ENCODE results near the gene MAP1LC3A.

Gene MAP1LC3A

DNA sequence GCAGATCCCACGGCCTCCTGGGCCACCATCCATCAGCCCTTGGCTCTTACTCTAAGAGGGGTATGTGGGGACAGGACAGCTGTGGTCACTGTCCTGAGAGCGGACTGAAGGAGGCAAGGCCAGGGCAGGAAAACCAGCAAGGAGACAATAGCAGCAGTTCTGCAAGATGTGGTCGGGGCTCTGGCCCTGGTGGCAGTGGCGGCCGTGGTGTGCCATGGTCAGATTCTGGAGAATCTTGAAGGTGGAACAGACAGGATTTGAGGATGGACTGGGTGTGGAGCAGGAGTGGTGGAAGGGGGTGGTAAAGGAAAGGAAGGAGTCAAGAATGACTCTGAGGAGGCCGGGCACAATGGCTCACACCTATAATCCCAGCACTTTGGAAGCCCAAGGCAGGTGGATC lies 5.9 kb upstream of the MAP1LC3A start:
- no peak for DNase-seq

- DNase-seq: no peak
These were observed 5.1 kb upstream of the MAP1LC3A start for GRCh38 chr20:34553366-34553867.

GRCh38 chr20:34557936-34558319 lies 590 bp upstream of the MAP1LC3A start:
- no peak for DNase-seq

DNA sequence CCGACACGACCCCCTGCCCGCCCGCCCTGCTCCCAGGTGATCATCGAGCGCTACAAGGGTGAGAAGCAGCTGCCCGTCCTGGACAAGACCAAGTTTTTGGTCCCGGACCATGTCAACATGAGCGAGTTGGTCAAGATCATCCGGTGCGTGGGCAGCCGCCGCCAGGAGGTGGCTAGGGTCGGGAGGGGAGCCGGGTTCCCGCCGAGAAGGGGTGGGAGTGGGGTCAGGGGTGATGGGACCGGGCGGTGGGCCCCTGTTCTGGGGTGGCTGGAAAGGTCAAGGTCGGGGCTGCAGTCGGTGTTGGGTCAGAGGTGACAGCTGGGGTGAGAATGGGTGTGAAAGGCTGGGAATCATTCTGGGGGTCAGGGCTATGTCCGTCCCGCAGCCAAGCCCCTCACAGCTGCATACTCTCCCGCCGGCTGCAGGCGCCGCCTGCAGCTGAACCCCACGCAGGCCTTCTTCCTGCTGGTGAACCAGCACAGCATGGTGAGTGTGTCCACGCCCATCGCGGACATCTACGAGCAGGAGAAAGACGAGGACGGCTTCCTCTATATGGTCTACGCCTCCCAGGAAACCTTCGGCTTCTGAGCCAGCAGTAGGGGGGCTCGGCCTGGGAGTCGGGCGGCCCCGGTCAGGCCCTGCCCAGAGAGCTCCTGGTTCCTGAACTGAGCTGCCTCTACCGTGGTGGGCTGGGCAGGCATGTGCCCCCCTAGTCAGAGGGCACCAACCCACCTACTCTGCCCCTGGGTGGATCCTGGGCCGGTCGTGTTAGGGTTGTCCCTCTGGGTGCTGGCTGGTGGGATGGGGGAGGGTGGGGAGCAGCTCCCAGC lies 1.0 kb downstream of the MAP1LC3A start:
- no peak for DNase-seq

DNA sequence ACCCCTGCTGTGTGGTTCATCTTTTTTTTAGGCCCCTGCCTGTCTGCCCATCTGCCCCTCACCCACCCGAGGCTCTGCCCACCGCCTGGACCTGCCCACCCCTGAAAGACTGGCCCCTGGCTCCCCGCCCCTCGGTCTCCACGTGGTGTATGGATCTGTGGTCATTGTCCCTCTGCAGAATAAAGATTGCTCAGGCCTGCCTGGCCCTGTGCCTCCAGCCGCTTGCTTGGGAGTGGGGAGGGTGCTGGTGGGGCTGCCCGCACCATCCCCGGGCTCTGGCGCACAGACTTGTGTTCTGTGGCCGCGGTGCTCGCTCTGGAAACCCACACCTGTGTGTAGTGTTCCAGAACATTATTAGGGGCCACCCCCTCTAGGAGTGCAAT lies 1.6 kb downstream of the MAP1LC3A start:
- no peak for DNase-seq

DNA sequence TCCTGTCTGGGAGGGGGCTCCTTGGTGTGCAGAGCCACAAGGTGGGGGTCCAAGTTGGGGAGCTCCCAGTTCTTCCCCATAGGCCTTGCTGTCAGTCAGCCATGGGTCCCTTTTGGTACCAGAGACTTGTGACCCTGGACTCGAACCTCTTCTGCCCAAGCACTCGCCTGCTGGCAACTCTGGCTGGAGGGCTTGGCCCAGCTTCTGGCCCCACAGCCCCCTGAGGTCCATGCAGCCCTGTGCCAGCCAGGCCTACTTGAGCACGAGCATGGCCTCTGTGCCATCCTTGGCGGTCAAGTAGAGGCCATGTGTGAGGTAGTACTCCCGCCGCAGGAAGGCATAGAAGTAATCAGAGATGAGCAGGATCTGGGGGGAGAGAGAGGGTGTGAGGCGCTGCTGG lies 2.1 kb downstream of the MAP1LC3A start:
- no peak for DNase-seq

GRCh38 chr20:34561661-34562060 lies 3.1 kb downstream of the MAP1LC3A start:
- no peak for DNase-seq

DNA sequence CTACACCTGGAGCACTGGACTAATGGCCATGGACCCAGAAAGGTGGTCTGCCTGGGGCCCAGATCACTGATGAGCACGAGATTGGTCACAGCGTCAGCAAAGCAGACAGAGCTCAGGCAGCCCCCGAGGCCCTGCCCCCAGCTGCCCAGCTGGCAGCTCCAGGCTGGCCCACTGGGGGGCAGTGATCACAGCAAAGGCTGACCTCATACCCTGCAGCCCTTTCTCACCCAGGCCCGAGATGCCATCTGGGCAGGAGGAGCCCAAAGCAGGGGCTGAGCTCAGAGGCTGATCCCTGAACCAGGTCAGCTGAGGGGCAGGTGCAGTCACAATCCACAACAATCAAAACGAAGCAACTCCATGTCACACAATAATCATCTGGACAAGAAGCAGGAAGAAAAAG lies 4.1 kb downstream of the MAP1LC3A start:
- no peak for DNase-seq

GRCh38 chr20:34564833-34565232 lies 6.3 kb downstream of the MAP1LC3A start:
- no peak for DNase-seq

- no peak for DNase-seq
These were observed 8.7 kb downstream of the MAP1LC3A start for GRCh38 chr20:34566978-34567891.

DNA sequence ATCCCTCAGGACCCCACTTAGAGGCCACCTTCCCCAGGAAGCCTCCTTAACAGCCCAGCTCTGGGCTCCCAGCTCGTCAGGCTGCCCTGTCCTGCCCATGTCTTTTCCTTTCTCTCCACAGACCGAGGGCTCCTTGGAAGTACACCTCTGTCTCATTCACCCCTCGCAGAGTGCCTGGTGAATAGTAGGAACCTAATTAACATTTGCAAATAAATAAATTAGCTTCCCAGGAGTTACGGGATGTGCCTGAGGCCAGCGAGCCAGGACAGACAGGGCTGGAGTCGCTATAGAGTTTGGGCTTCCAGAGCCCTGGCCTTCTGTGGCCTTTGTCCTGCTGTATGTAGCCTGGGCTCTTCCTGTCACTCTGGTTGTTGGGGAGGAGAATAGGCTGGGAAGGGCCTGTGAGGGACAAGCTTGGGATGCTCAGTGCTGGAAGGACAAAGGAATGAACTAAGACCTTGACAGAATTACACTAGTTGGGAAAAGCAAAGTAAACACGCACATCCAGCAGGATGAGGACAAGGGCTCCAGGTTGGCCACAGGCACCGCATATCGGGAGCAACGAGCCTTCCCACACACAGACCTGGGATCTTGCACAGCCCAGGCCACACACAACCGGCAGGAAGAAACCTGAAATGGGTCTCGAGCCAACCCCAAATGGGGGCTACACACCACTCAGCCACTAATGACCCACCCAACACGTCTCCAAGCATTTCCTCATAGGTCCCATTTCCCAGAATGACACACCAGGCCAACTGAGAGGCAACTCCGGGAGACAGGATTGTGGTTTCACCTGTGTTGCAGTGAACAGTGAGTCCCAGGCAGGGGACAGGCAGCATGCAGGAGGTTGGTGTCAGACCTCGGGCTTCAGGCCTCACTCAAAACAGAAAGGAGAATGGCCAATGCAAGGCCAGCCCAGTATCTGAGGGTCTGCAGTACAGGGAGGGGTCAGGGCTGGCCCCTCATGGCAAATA lies 9.7 kb downstream of the MAP1LC3A start:
- DNase-seq: no peak

- no peak for DNase-seq
These were observed 11.1 kb downstream of the MAP1LC3A start for GRCh38 chr20:34569598-34569997.

DNA sequence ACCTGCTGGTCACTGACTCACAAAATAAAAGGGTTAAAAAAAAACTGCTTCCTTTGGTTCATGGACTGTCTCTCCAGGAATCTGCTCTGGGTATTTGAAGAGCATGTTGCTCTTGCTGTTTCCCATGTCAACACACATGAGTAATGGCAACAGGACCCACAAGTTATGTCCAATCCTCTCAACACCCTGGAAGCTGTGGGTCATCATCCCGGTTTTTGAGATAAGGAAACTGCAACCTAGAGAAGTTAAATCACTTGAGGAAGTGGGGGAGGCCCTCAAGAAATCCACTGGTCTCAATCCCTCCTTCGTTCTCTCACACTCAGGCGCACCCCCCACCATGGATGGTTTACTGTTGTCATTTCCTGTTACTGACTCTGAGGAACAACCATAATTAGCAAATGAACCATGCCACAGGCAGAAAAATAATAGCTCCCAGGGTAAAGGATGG lies 12.4 kb downstream of the MAP1LC3A start:
- no peak for DNase-seq

DNA sequence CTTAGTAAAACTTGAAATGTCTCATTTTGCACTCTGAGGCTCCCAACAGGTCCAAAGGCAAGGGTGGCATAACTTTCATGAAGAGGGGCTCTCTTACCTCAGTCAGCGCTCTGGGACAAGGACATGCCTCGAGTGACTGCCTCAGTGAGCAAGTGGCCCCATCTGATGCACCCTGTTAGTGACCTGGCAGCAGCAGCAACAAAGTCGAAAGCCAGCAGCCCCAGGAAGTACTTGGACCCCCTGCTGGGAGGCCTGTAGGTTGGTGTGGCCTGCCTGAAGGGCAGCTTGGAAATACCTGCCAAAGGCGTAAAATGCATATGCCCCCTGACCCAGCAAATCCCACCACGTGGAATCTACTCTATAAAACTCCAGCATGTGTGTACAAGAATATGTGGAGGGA lies 13.2 kb downstream of the MAP1LC3A start:
- no peak for DNase-seq

GRCh38 chr20:34573541-34574300 lies 15.2 kb downstream of the MAP1LC3A start:
- no peak for DNase-seq

- DNase-seq: no peak
These were observed 15.9 kb downstream of the MAP1LC3A start for GRCh38 chr20:34574426-34574825.

DNA sequence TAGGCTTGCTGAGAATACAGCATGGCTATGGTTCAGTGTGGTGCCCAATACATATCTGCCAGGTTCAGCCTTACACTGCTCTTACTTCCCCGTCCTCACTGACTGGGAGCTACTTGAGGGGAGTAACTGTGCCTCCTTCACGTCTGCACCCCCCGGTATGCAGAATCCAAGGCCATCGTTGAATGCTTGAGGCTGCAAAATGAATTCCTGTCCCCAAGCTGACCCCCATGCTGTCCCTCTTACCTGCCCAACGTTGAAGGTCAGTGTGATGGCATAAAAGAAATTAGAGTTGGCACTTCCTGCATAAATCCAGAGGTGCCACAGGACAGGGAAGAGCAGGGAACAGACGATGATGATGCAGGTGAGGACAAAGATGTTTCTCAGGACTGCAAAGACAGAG lies 16.3 kb downstream of the MAP1LC3A start:
- no peak for DNase-seq

- no peak for DNase-seq
These were observed 16.8 kb downstream of the MAP1LC3A start for GRCh38 chr20:34575271-34575670.

- no peak for DNase-seq
These were observed 17.2 kb downstream of the MAP1LC3A start for GRCh38 chr20:34575756-34576155.

DNA sequence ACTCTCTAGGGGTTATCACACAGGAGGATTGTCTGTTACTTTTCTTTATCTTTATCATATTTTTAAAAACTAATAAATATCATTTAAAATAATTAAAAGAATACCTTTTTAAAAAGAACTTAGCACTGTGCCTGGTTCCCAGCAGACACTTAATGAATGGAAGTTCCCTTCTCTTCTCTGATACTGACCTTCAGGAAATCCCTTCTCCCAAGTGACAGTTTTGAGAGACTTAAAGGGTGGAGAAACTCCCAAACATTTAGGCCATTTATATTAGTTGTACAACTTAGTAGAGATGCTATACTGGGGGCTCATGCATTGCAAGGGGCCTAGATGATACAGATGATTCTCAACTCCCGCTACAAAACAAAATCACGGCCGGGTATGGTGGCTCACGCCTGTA lies 18.5 kb downstream of the MAP1LC3A start:
- DNase-seq: no peak

DNA sequence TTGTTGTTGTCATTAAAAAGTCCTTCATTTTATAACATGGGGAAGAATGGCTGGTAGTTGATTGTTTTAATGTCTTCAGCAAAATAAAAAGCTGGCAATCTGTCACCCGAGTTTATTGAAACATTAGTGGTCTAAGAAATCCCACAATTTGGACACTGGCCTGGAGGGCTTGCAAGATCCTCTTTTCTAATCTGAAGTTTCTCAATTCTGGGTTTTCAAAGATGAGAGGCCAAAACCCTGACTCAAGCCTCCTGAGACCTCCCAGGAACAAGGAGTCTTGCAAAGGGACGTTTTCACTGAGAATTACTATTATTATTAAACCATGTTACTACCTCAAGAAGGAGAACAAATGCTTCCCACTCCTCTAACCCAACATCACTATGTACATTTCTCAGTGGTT lies 19.5 kb downstream of the MAP1LC3A start:
- DNase-seq: peak; percentile 26

DNA sequence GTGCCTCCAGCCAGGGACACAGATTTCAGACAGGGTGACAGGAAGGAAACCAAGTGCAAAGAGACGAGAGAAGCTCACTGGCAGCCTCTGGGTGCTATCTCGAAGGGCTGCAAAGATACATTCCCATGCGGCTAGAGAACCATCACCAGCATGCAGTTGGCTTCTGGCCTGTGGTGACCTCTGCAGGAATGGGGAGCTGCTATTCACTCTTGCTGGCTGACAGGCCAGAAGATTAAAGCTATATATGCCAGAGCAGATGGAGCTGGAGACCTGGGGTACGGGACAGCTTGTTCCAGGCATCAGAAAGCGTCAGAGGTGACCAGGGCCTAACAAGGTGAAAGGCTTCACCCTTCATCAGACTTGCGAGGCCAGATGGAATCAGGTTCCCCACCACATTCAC lies 20.0 kb downstream of the MAP1LC3A start:
- DNase-seq: no peak

All from GF-D8 (cell line).